GM12892 (cell line): ENCODE results near the gene DAB1.

ENCODE experiments used
- POLR2A ChIP-seq: IDR thresholded peaks from 2 replicates; pipeline ENCODE4 v1.6.1; 2011; ENCODE audit warnings: low read depth, low read length, control low read depth
- POLR2AphosphoS5 ChIP-seq: IDR thresholded peaks from 2 replicates; pipeline ENCODE4 v1.6.1; 2011; ENCODE audit warnings: low read depth, low read length, control low read depth
- TAF1 ChIP-seq: IDR thresholded peaks from 2 replicates; pipeline ENCODE4 v1.6.1; 2011; ENCODE audit warnings: low read depth, mild to moderate bottlenecking, control low read depth, low read length, borderline replicate concordance

DNA sequence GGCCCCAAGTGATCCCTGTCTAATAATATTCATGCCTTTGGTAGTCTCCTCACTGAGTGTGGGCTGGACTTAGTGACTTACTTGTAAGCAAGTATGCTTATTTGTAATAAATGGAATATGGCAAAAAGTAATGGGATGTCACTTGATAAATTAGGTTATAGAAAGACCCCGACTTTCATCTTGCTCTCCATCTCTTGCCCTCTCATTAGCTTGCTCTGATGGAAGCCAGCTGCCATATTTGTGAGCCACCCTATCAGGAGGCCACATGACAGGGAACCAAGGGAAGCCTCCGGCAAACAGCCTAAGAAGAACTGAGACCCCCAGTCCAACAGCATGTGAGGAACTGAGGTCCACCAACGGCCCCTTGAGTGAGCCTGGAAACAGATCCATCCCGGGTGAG lies 107.0 kb downstream of the DAB1 start:
- TF ChIP-seq POLR2AphosphoS5 (no peak), TAF1 (no peak), POLR2A (no peak)
